Small intestine (tissue), 4 donors: ENCODE measurements around the gene MEPCE. TPM values are rescaled to one million over a fixed set of nuclear protein-coding genes. Genes with fewer than 3 reads are reported as not detected.

ENCODE experiments used
- polyA plus RNA-seq, 4 donors: library from polyadenylated mRNA; stranded (reverse) in 3 of 4; unstranded in 1 of 4; fragments of 200-250 nt in 3 of 4; fragments of 120-200 nt in 1 of 4; gene quantifications; one replicate each; pipeline versions ENCODE4 v1.2.1 to v1.2.3, GENCODE V29; 2013
- donor health status: healthy with polysubstance abuse.
- donor health status: Bipolar disorder and iron deficiency.
- donor health status: healthy.

Gene MEPCE
- polyA plus RNA-seq, 4 donors, result 26.8 to 41.1 (median 30.7) TPM

Other genes starting within 250 kb of the MEPCE start
- gene PVRIG, start 209.9 kb upstream of the MEPCE start, polyA plus RNA-seq, result 1 to 10 TPM in 2 of 4 donors, under 1 TPM in 2; 0.45 to 1.2 (median 0.91) TPM
- gene SPDYE3, start 122.1 kb upstream of the MEPCE start, polyA plus RNA-seq, result 1 to 10 TPM in 1 of 4 donors, under 1 TPM in 1, not detected in 2; 0.06 to 3.1 TPM
- gene PILRB, start 71.7 kb upstream of the MEPCE start, polyA plus RNA-seq, result 100 to 1,000 TPM in 1 of 4 donors, 10 to 100 TPM in 3; 39.1 to 117 (median 57.2) TPM
- gene PILRA, start 56.3 kb upstream of the MEPCE start, polyA plus RNA-seq, result 1 to 10 TPM in 3 of 4 donors, under 1 TPM in 1; 0.81 to 5.0 (median 3.4) TPM
- 1 to 10 TPM; 1.3 to 6.5 (median 4.8) TPM for gene ZCWPW1, start 1.1 kb upstream of the MEPCE start, polyA plus RNA-seq
- gene PPP1R35, start 6.7 kb downstream of the MEPCE start, polyA plus RNA-seq, result 10 to 100 TPM; 27.1 to 62.8 (median 46.8) TPM
- 1 to 10 TPM in 1 of 4 donors, under 1 TPM in 2, not detected in 1; 0.43 to 1.2 (median 0.89) TPM for gene SPACDR, start 34.4 kb downstream of the MEPCE start, polyA plus RNA-seq
- 10 to 100 TPM; 31.7 to 57.9 (median 49.6) TPM for gene TSC22D4, start 49.4 kb downstream of the MEPCE start, polyA plus RNA-seq
- gene NYAP1, start 54.1 kb downstream of the MEPCE start, polyA plus RNA-seq, result 1 to 10 TPM in 2 of 4 donors, not detected in 2; 1.1 to 2.3 TPM
- 10 to 100 TPM in 3 of 4 donors, 1 to 10 TPM in 1; 9.5 to 23.9 (median 16.4) TPM for gene AGFG2, start 109.4 kb downstream of the MEPCE start, polyA plus RNA-seq
- 10 to 100 TPM in 2 of 4 donors, 1 to 10 TPM in 2; 2.0 to 28.2 (median 12.9) TPM for gene SAP25, start 144.1 kb downstream of the MEPCE start, polyA plus RNA-seq
- gene LRCH4, start 156.3 kb downstream of the MEPCE start, polyA plus RNA-seq, result 100 to 1,000 TPM in 1 of 4 donors, 10 to 100 TPM in 3; 33.4 to 111 (median 55.1) TPM
- gene FBXO24, start 156.5 kb downstream of the MEPCE start, polyA plus RNA-seq, result 1 to 10 TPM in 1 of 4 donors, under 1 TPM in 1, not detected in 2; 0.55 to 1.1 TPM
- gene PCOLCE, start 172.5 kb downstream of the MEPCE start, polyA plus RNA-seq, result 10 to 100 TPM in 2 of 4 donors, 1 to 10 TPM in 2; 1.9 to 28.5 (median 9.7) TPM
- gene MOSPD3, start 182.7 kb downstream of the MEPCE start, polyA plus RNA-seq, result 10 to 100 TPM in 3 of 4 donors, 1 to 10 TPM in 1; 8.4 to 14.9 (median 10.6) TPM
- 1 to 10 TPM in 2 of 4 donors, not detected in 2; 1.2 to 1.3 TPM for gene TFR2, start 211.7 kb downstream of the MEPCE start, polyA plus RNA-seq
- gene ACTL6B, start 226.6 kb downstream of the MEPCE start, polyA plus RNA-seq, result under 1 TPM in 2 of 4 donors, not detected in 2; 0.52 to 1.00 TPM
- gene GNB2, start 243.9 kb downstream of the MEPCE start, polyA plus RNA-seq, result 100 to 1,000 TPM; 179 to 214 (median 186) TPM